Large intestine (tissue), 3 donors: ENCODE results near the gene GTPBP2. TPM values are rescaled to one million over a fixed set of nuclear protein-coding genes. Genes with fewer than 3 reads are reported as not detected.
"Not testable (repeated sequence)": the region's sequence is repeated elsewhere in the genome, so short reads cannot be mapped to it uniquely, and the experiment has no call there.

ENCODE experiments used
- DNase-seq, 2 donors: peaks; one replicate each; pipeline versions ENCODE4 v3.0.0 to v3.0.0-alpha.2; 2013
- H3K27ac ChIP-seq: one replicate; pipeline ENCODE4 v1.5.1; 2013; ENCODE audit warnings: low read length
- H3K27me3 ChIP-seq: 2 replicates; pipeline ENCODE4 v1.6.1; 2013; ENCODE audit warnings: low read length; ENCODE audit not compliant: control insufficient read depth, insufficient read depth
- H3K36me3 ChIP-seq: 2 replicates; pipeline ENCODE4 v1.6.1; 2013; ENCODE audit warnings: low read length; ENCODE audit not compliant: control insufficient read depth, insufficient read depth
- H3K4me1 ChIP-seq: one replicate; pipeline ENCODE4 v1.6.1; 2013; ENCODE audit warnings: low read length; ENCODE audit not compliant: control insufficient read depth, insufficient read depth
- H3K4me3 ChIP-seq: one replicate; pipeline ENCODE4 v1.5.1; 2013; ENCODE audit warnings: low read length
- H3K9me3 ChIP-seq: one replicate; pipeline ENCODE4 v1.6.1; 2013; ENCODE audit warnings: mild to moderate bottlenecking, low read depth, low read length, moderate library complexity; ENCODE audit not compliant: control insufficient read depth
- WGBS: methylation state at CpG from one replicate; pipeline ENCODE4 v1.1.5; 2013; ENCODE audit warnings: low lambda C conversion rate; ENCODE audit not compliant: insufficient coverage; 5-methylcytosine and 5-hydroxymethylcytosine counted together
- polyA plus RNA-seq: library from polyadenylated mRNA; unstranded; fragments of 120-200 nt; gene quantifications from one replicate; pipeline ENCODE4 v1.2.1, GENCODE V29; 2013

The GTPBP2 gene
- polyA plus RNA-seq, 1 donor, result 51.2 TPM

GRCh38 chr6:43634702-43635303 lies 5.7 kb upstream of the GTPBP2 start:
- WGBS, result 100% methylated on average over 3 of the region's 9 CpGs
- no peak for DNase-seq
- H3K36me3 ChIP-seq, result peaks cover 15% of the 10 kb centered on the region
- H3K9me3 ChIP-seq, result no peaks in the 10 kb centered on the region
- H3K4me1 ChIP-seq, result peaks cover 12% of the 10 kb centered on the region
- no peaks in the 10 kb centered on the region for H3K27me3 ChIP-seq
- no peak overlapping the region for H3K4me3 ChIP-seq
- H3K27ac ChIP-seq, result no peak overlapping the region

- peaks cover 14% of the 10 kb centered on the region for H3K4me1 ChIP-seq
- not testable (repeated sequence) for H3K36me3 ChIP-seq, H3K27me3 ChIP-seq, H3K9me3 ChIP-seq, H3K27ac ChIP-seq, H3K4me3 ChIP-seq, DNase-seq
- WGBS, result no CpG with 5 or more reads among the region's 7 CpGs
Observed at GRCh38 chr6:43633002-43633401, 3.9 kb upstream of the GTPBP2 start.

GRCh38 chr6:43630980-43631619 lies 2.0 kb upstream of the GTPBP2 start:
- no peak for DNase-seq

GRCh38 chr6:43629505-43630300 lies 639 bp upstream of the GTPBP2 start:
- Histone ChIP-seq H3K27ac (peak overlapping the region; percentile 95), H3K9me3 (no peaks in the 10 kb centered on the region), H3K4me3 (peak overlapping the region; percentile 82), H3K36me3 (peaks cover 17% of the 10 kb centered on the region), H3K4me1 (peaks cover 16% of the 10 kb centered on the region), H3K27me3 (no peaks in the 10 kb centered on the region)
- no CpG with 5 or more reads among the region's 41 CpGs for WGBS
- peak; percentile 96 for DNase-seq

More at GRCh38 chr6:43630980-43631619, 2.0 kb upstream of the GTPBP2 start:
- H3K4me3 ChIP-seq, result no peak overlapping the region
- no peaks in the 10 kb centered on the region for H3K27me3 ChIP-seq
- peaks cover 20% of the 10 kb centered on the region for H3K4me1 ChIP-seq
- no peak overlapping the region for H3K27ac ChIP-seq
- WGBS, result no CpG with 5 or more reads among the region's 1 CpG
- peaks cover 3% of the 10 kb centered on the region for H3K36me3 ChIP-seq
- no peaks in the 10 kb centered on the region for H3K9me3 ChIP-seq

DNA sequence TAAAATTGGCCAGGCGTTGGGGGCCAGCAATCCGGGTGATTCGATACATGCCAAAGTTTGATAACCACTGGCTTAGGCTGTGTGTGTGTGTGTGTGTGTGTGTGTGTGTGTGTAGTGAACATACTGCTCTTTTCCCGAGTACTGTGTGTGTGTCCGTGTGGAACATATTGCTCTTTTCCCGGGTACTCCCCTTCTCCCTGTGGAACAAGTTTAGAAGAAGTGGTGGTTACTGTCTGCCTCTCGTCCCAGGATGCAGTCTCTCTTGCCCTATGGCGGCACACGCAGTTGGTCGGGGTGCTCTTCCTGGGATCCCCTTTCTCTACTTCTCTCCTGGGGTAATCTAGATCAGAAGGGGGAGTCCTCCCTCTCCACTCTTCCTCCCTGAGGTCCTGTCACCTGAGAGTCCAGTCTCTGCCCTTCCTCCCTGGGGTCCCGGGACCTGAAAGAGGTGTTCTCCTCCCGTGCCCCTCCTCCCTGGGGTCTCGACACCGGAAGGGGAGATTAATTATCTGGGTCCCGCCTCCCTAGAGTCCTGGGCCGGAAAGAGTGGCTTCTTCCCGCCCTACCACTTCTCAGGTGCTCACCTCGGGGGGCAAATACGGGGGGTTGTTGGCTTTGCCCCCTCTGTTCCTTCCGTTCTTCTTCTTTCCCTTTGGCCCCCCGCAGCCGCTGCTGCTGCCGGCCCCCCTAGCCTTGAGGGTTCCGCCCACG lies 516 bp downstream of the GTPBP2 start:
- Histone ChIP-seq H3K36me3 (peaks cover 28% of the 10 kb centered on the region), H3K27me3 (no peaks in the 10 kb centered on the region), H3K4me1 (peaks cover 16% of the 10 kb centered on the region), H3K9me3 (no peaks in the 10 kb centered on the region), H3K4me3 (peak overlapping the region; percentile 97), H3K27ac (peak overlapping the region; percentile 84)
- no CpG with 5 or more reads among the region's 25 CpGs for WGBS
- DNase-seq, result peak; percentile 39 to 79

GRCh38 chr6:43627008-43627825 lies 1.8 kb downstream of the GTPBP2 start:
- 100% methylated on average over 1 of the region's 5 CpGs for WGBS
- Histone ChIP-seq H3K9me3 (no peaks in the 10 kb centered on the region), H3K36me3 (peaks cover 40% of the 10 kb centered on the region), H3K27me3 (no peaks in the 10 kb centered on the region), H3K4me3 (no peak overlapping the region), H3K4me1 (peaks cover 16% of the 10 kb centered on the region), H3K27ac (peak overlapping the region; percentile 61)
- peak; percentile 75 to 83 for DNase-seq

DNA sequence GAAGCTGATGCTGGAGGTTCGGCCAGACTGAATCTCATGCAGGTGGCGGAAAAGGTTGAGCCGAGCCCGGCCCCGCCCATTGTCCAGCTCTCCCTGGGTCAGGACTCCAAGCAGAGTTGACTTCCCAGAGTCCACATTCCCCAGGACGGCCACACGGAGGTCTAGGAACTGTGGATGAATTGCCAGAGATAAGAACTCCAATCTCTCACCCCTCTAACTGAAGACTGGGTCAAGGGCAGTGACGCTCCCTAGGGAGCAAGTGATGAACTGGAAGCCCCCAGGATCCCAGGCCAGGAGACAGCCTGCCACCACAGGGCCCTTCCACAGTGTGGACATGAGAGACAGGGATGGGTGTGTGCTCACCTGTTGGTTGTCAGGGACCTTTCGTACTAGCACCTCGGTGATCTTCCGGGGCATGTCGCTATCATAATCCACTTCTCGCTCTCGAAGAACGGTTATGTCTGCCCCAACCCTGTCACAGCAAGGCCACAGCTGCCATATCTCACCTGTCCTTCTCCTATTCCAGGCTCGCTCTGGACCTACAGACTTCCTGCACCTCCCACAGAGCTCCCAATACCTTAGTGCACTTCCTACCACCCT lies 3.6 kb downstream of the GTPBP2 start:
- peaks cover 16% of the 10 kb centered on the region for H3K4me1 ChIP-seq
- H3K9me3 ChIP-seq, result no peaks in the 10 kb centered on the region
- no peak overlapping the region for H3K27ac ChIP-seq
- no peaks in the 10 kb centered on the region for H3K27me3 ChIP-seq
- peaks cover 57% of the 10 kb centered on the region for H3K36me3 ChIP-seq
- H3K4me3 ChIP-seq, result no peak overlapping the region
- no peak for DNase-seq
- 90% methylated on average over 2 of the region's 16 CpGs for WGBS

DNA sequence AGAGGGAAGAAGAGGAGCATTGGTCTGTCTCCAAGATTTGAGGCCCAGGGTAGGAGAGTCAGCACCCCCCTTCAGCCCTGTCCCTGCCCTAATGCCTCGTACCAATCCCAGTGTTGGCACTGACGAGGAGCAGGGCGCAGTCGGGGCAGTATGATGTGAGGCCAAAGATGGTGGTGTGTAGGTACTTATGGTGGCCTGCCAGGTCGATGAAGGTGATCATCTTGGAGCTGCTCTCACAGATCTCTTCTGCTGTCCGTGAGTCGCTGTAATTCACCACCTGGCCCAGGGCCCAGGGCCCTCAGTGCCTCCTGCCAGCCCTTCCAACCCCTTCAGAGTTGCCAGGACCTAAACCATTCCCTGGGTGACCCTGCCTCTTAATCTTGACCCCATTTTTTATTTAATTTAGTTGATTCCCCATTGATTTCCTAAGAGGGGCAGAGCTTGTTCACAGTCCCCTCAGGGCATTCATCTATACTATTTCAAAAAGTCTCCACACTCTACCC lies 4.2 kb downstream of the GTPBP2 start:
- H3K4me3 ChIP-seq, result no peak overlapping the region
- no CpG with 5 or more reads among the region's 7 CpGs for WGBS
- H3K27ac ChIP-seq, result no peak overlapping the region
- H3K9me3 ChIP-seq, result no peaks in the 10 kb centered on the region
- peaks cover 12% of the 10 kb centered on the region for H3K4me1 ChIP-seq
- no peaks in the 10 kb centered on the region for H3K27me3 ChIP-seq
- H3K36me3 ChIP-seq, result peaks cover 57% of the 10 kb centered on the region
- no peak for DNase-seq
